ENCODE results near the gene DNM3.
"Not testable (repeated sequence)": the region's sequence is repeated elsewhere in the genome, so short reads cannot be mapped to it uniquely, and the experiment has no call there.

The DNM3 gene

GRCh38 chr1:172275478-172275877 lies 434.2 kb downstream of the DNM3 start:
- DNase-seq (ENCODE audit: low read depth, low spot score), result no peak

- DNase-seq (ENCODE audit: low read depth, low spot score), result no peak
Measured at GRCh38 chr1:172276120-172276818, 435.0 kb downstream of the DNM3 start.

- no peak for DNase-seq (ENCODE audit: low read depth, low spot score)
Measured at GRCh38 chr1:172277275-172277674, 436.0 kb downstream of the DNM3 start.

- DNase-seq (ENCODE audit: low read depth, low spot score), result no peak
Measured at GRCh38 chr1:172277989-172278388, 436.7 kb downstream of the DNM3 start.

- DNase-seq (ENCODE audit: low read depth, low spot score), result peak; percentile 75
Measured at GRCh38 chr1:172278478-172278877, 437.2 kb downstream of the DNM3 start.

GRCh38 chr1:172279939-172280636 lies 438.8 kb downstream of the DNM3 start:
- DNase-seq (ENCODE audit: low read depth, low spot score), result no peak

- no peak for DNase-seq (ENCODE audit: low read depth, low spot score)
Measured at GRCh38 chr1:172283766-172284165, 442.5 kb downstream of the DNM3 start.

- DNase-seq (ENCODE audit: low read depth, low spot score), result peak; percentile 43
Measured at GRCh38 chr1:172286629-172287076, 445.4 kb downstream of the DNM3 start.

GRCh38 chr1:172287208-172287607 lies 445.9 kb downstream of the DNM3 start:
- no peak for DNase-seq (ENCODE audit: low read depth, low spot score)

- DNase-seq (ENCODE audit: low read depth, low spot score), result no peak
Measured at GRCh38 chr1:172288581-172288980, 447.3 kb downstream of the DNM3 start.

- no peak for DNase-seq (ENCODE audit: low read depth, low spot score)
Measured at GRCh38 chr1:172289448-172289847, 448.1 kb downstream of the DNM3 start.

- DNase-seq (ENCODE audit: low read depth, low spot score), result no peak
Measured at GRCh38 chr1:172292840-172293239, 451.5 kb downstream of the DNM3 start.

GRCh38 chr1:172293429-172293828 lies 452.1 kb downstream of the DNM3 start:
- no peak for DNase-seq (ENCODE audit: low read depth, low spot score)

- no peak for DNase-seq (ENCODE audit: low read depth, low spot score)
Measured at GRCh38 chr1:172298141-172298540, 456.8 kb downstream of the DNM3 start.

GRCh38 chr1:172298911-172299310 lies 457.6 kb downstream of the DNM3 start:
- no peak for DNase-seq (ENCODE audit: low read depth, low spot score)

- DNase-seq (ENCODE audit: low read depth, low spot score), result no peak
Measured at GRCh38 chr1:172299515-172299914, 458.2 kb downstream of the DNM3 start.

- not testable (repeated sequence) for DNase-seq (ENCODE audit: low read depth, low spot score)
Measured at GRCh38 chr1:172307508-172307907, 466.2 kb downstream of the DNM3 start.

GRCh38 chr1:172308142-172308541 lies 466.8 kb downstream of the DNM3 start:
- DNase-seq (ENCODE audit: low read depth, low spot score), result no peak

- DNase-seq (ENCODE audit: low read depth, low spot score), result no peak
Measured at GRCh38 chr1:172308577-172308976, 467.3 kb downstream of the DNM3 start.

- DNase-seq (ENCODE audit: low read depth, low spot score), result no peak
Measured at GRCh38 chr1:172320733-172321132, 479.4 kb downstream of the DNM3 start.

- no peak for DNase-seq (ENCODE audit: low read depth, low spot score)
Measured at GRCh38 chr1:172321451-172321850, 480.2 kb downstream of the DNM3 start.

- DNase-seq (ENCODE audit: low read depth, low spot score), result peak; percentile 93
Measured at GRCh38 chr1:172322219-172323061, 481.1 kb downstream of the DNM3 start.

Data from smooth muscle cell of the brain vasculature (primary cell).